Ascending aorta (tissue), 2 donors: ENCODE results near the gene MAPT. TPM values are rescaled to one million over a fixed set of nuclear protein-coding genes. Genes with fewer than 3 reads are reported as not detected.

ENCODE experiments used
- DNase-seq, 2 donors: peaks; one replicate each; pipeline ENCODE4 v3.0.0-alpha.2; 2019; ENCODE audit warnings: low spot score in 2 of 2
- H3K27ac ChIP-seq, 2 donors: fragments of 200-600 bp; sonication (generic); one replicate each; pipeline ENCODE4 v1.5.1; 2016 to 2017; ENCODE audit warnings: mild to moderate bottlenecking in 1 of 2
- H3K27me3 ChIP-seq: fragments of 200-600 bp; sonication (generic); one replicate; pipeline ENCODE4 v1.5.1; 2017
- H3K36me3 ChIP-seq, 2 donors: fragments of 200-600 bp; sonication (generic); one replicate each; pipeline ENCODE4 v1.5.1; 2016
- H3K4me1 ChIP-seq, 2 donors: fragments of 200-600 bp; sonication (generic); one replicate each; pipeline ENCODE4 v1.5.1; 2016 to 2017; ENCODE audit warnings: mild to moderate bottlenecking in 1 of 2
- H3K4me3 ChIP-seq, 2 donors: fragments of 200-600 bp; sonication (generic); one replicate each; pipeline ENCODE4 v1.5.1; 2016 to 2017; ENCODE audit warnings: mild to moderate bottlenecking in 1 of 2
- H3K9me3 ChIP-seq, 2 donors: fragments of 200-600 bp; sonication (generic); one replicate each; pipeline ENCODE4 v1.5.1; 2016
- intact Hi-C: fragments of 100-400 bp; cut with DNase I; formaldehyde crosslinking; loops from one replicate; pipeline ENCODE4 v1.15.1; 2023
- total RNA-seq: library from RNA; depleted of rRNA; stranded (reverse); fragments of >200 nt; gene quantifications from one replicate; pipeline ENCODE4 v1.1.0, GENCODE V29; 2016
- TF ChIP-seq, protein P1 (sequence below), 3 experiments: fragments of 200-600 bp in 2 of 3; fragments of 450-650 bp in 1 of 3; sonication (generic) in 2 of 3; IDR thresholded peaks; one replicate each; pipeline ENCODE4 v1.5.1; 2016 to 2019; ENCODE audit warnings: antibody characterized with exemption in 3 of 3, mild to moderate bottlenecking in 1 of 3, moderate library complexity in 1 of 3

Gene MAPT
- total RNA-seq, 1 donor from 2014 or later, result 0.32 TPM

DNA sequence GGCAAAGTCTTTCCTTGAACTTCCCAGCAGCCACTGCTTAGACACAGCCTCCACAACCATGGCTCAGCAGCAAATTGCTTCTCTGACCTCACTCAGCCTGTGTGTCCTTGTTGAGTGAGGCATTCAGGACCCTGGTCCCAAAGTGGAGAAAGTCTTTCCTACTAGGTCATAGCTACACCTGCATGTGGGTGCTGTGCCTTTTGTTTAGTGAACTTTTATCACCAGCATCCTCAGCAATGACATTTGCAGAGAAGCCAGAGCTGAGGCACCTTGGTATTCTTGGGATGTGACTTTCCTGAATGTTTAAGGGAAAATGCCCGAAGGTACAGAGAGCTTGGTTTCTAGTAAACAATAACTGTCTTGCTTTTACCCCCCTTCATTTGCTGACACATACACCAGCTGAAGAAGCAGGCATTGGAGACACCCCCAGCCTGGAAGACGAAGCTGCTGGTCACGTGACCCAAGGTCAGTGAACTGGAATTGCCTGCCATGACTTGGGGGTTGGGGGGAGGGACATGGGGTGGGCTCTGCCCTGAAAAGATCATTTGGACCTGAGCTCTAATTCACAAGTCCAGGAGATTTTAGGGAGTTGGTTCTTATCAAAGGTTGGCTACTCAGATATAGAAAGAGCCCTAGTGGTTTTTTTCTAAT is 83.7 kb downstream of the MAPT start:
- Histone ChIP-seq H3K36me3 (no peaks in the 10 kb centered on the region), H3K27me3 (no peaks in the 10 kb centered on the region), H3K27ac (no peak overlapping the region), H3K4me1 (no peaks in the 10 kb centered on the region), H3K4me3 (no peak overlapping the region), H3K9me3 (no peaks in the 10 kb centered on the region)
- TF ChIP-seq, protein P1, sequence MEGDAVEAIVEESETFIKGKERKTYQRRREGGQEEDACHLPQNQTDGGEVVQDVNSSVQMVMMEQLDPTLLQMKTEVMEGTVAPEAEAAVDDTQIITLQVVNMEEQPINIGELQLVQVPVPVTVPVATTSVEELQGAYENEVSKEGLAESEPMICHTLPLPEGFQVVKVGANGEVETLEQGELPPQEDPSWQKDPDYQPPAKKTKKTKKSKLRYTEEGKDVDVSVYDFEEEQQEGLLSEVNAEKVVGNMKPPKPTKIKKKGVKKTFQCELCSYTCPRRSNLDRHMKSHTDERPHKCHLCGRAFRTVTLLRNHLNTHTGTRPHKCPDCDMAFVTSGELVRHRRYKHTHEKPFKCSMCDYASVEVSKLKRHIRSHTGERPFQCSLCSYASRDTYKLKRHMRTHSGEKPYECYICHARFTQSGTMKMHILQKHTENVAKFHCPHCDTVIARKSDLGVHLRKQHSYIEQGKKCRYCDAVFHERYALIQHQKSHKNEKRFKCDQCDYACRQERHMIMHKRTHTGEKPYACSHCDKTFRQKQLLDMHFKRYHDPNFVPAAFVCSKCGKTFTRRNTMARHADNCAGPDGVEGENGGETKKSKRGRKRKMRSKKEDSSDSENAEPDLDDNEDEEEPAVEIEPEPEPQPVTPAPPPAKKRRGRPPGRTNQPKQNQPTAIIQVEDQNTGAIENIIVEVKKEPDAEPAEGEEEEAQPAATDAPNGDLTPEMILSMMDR (IDR thresholded peaks at IDR 0.05), result no peak
- intact Hi-C loops, result no loop called here
- no peak for DNase-seq

DNA sequence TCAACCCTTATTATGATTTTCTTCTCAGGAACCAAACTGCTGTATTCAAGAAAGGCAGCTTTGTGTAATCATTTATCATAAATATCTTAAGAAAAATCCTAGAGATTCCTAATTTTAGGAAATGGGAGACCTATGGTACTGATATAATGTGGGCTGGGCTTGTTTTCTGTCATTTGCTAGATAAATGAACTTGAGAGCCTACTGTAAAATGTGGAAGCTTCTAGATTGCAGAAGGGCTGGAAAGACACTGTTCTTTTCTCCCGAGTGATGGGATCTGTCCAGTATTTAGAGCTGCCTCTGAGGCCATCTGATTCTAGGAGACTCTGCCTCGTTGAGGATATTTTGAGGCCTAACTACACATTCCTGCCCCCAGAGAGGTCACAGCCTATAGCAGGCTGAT is 84.8 kb downstream of the MAPT start:
- Histone ChIP-seq H3K9me3 (no peaks in the 10 kb centered on the region), H3K4me1 (no peaks in the 10 kb centered on the region), H3K36me3 (no peaks in the 10 kb centered on the region), H3K4me3 (no peak overlapping the region), H3K27ac (no peak overlapping the region), H3K27me3 (no peaks in the 10 kb centered on the region)
- intact Hi-C loops, result no loop called here
- DNase-seq, result no peak
- TF ChIP-seq, protein P1 (IDR thresholded peaks at IDR 0.05), result no peak

DNA sequence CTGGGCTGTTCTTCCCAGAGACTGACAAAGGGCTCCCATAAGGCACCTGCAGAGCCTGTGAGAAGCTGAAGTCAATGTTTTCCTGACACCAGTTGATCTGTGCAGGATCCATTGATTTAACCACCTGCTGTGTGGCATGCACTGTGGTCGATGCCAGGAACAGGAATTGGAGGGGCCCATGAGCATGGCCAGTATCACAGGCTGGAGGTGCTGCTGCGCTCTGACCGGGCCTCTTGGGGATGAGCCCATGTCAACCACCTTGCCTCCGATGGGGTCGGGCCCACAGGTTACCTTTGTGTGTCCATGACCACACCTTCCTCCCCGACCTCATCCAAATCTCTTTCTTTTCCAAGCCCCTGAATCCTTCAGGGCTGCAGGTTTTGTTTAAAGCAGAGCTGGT is 86.5 kb downstream of the MAPT start:
- TF ChIP-seq, protein P1 (IDR thresholded peaks at IDR 0.05), result no peak
- no peaks in the 10 kb centered on the region for H3K4me1 ChIP-seq
- no peak overlapping the region for H3K27ac ChIP-seq
- intact Hi-C loops, result no loop called here
- H3K4me3 ChIP-seq, result no peak overlapping the region
- H3K36me3 ChIP-seq, result no peaks in the 10 kb centered on the region
- no peak for DNase-seq
- no peaks in the 10 kb centered on the region for H3K9me3 ChIP-seq
- H3K27me3 ChIP-seq, result no peaks in the 10 kb centered on the region

DNA sequence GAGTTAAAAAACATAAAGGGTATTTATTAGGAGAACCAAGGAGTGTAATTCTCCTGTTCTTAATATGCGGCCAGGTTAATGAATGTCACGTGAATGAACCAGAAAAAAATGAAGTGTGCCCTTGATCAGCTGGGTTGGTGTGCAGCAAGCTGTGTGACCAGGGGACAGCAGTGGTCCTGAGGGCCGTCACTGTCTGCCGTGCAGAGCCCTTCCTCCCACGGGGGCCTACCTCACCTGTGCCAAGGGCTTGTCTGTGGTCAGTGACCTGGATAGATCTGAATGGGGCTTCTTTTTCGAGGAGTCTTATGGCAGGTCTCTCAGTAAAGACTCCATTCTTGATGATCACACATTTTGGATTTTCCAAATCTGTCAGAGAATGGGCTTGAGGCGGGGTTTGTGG is 87.0 kb downstream of the MAPT start:
- Histone ChIP-seq H3K36me3 (no peaks in the 10 kb centered on the region), H3K27me3 (no peaks in the 10 kb centered on the region), H3K4me3 (no peak overlapping the region), H3K4me1 (no peaks in the 10 kb centered on the region), H3K27ac (no peak overlapping the region), H3K9me3 (no peaks in the 10 kb centered on the region)
- no peak for DNase-seq
- intact Hi-C loops, result no loop called here
- TF ChIP-seq, protein P1 (IDR thresholded peaks at IDR 0.05), result no peak

DNA sequence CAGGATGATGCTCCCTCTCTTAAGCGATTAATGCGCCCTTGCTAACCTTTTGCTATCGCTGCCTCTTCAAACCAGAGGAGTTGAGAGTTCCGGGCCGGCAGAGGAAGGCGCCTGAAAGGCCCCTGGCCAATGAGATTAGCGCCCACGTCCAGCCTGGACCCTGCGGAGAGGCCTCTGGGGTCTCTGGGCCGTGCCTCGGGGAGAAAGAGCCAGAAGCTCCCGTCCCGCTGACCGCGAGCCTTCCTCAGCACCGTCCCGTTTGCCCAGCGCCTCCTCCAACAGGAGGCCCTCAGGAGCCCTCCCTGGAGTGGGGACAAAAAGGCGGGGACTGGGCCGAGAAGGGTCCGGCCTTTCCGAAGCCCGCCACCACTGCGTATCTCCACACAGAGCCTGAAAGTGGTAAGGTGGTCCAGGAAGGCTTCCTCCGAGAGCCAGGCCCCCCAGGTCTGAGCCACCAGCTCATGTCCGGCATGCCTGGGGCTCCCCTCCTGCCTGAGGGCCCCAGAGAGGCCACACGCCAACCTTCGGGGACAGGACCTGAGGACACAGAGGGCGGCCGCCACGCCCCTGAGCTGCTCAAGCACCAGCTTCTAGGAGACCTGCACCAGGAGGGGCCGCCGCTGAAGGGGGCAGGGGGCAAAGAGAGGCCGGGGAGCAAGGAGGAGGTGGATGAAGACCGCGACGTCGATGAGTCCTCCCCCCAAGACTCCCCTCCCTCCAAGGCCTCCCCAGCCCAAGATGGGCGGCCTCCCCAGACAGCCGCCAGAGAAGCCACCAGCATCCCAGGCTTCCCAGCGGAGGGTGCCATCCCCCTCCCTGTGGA is 88.6 kb downstream of the MAPT start:
- intact Hi-C loops, result no loop called here
- Histone ChIP-seq H3K36me3 (no peaks in the 10 kb centered on the region), H3K9me3 (no peaks in the 10 kb centered on the region), H3K27ac (no peak overlapping the region), H3K27me3 (no peaks in the 10 kb centered on the region), H3K4me3 (no peak overlapping the region), H3K4me1 (no peaks in the 10 kb centered on the region)
- no peak for DNase-seq
- TF ChIP-seq, protein P1 (IDR thresholded peaks at IDR 0.05), result no peak
